Measurements from ENCODE around the gene KRTAP29-1. TPM values are rescaled to one million over a fixed set of nuclear protein-coding genes. Genes with fewer than 3 reads are reported as not detected.

Gene KRTAP29-1
- total RNA-seq, 1 experiment from 2014 or later, result not detected

GRCh38 chr17:41333098-41333497, 30.4 kb upstream of the KRTAP29-1 start:
- ATAC-seq (no peak), DNase-seq (ENCODE audit: low read depth, low spot score) (no peak)
- no peaks in the 10 kb centered on the region for H3K36me3 ChIP-seq (ENCODE audit: control insufficient read depth, insufficient read depth, low read length)
- POLR2A ChIA-PET, result no interaction called here
- TF ChIP-seq REST (IDR thresholded peaks at IDR 0.05; ENCODE audit: insufficient read depth in 1 of 2, low read depth in 2 of 2, low read length in 1 of 2) (no peak), CTCF (IDR thresholded peaks at IDR 0.05) (no peak), SIN3A (IDR thresholded peaks at IDR 0.05; ENCODE audit: borderline replicate concordance, insufficient read depth, low read depth, low read length) (no peak), POLR2AphosphoS5 (IDR thresholded peaks at IDR 0.05; ENCODE audit: low read depth, low read length) (no peak), TCF7L2 (IDR thresholded peaks at IDR 0.05; ENCODE audit: low read depth, low read length) (no peak)
- no peak overlapping the region for H3K27ac ChIP-seq (ENCODE audit: low read length)
- CTCF ChIA-PET, result no interaction called here
- no peaks in the 10 kb centered on the region for H3K4me1 ChIP-seq (ENCODE audit: control insufficient read depth, insufficient read depth, low read length)
- no peaks in the 10 kb centered on the region for H3K27me3 ChIP-seq (ENCODE audit: control insufficient read depth, insufficient read depth, low read length)
- H3K4me3 ChIP-seq (ENCODE audit: low read depth in 2 of 2, low read length in 2 of 2), result no peak overlapping the region
- in situ Hi-C loops (cut with HindIII; ENCODE audit: low pct_unique_long_range_greater_than_20kb, low sequenced_read_pairs) (no loop called here), intact Hi-C loops (cut with micrococcal nuclease; ENCODE audit: unreplicated experiment) (no loop called here)
- no TSS peak for BruUV-seq (replicated peaks)
- H3K9me3 ChIP-seq (ENCODE audit: control insufficient read depth, insufficient read depth, low read depth, low read length), result no peaks in the 10 kb centered on the region

GRCh38 chr17:41332239-41332638, 29.6 kb upstream of the KRTAP29-1 start:
- ChIA-PET POLR2A (interaction anchor here (0.6 kb wide), 1 partner anchor 1044 kb away, joined by 4 read pairs; no protein-coding TSS in a partner anchor), CTCF (interaction anchor here (0.6 to 1.1 kb wide), 2 partner anchors 216 to 483 kb away, joined by 3 read pairs; no protein-coding TSS in a partner anchor)
- DNase-seq (ENCODE audit: low read depth, low spot score) (no peak), ATAC-seq (no peak)
- in situ Hi-C loops (cut with HindIII; ENCODE audit: low pct_unique_long_range_greater_than_20kb, low sequenced_read_pairs), result no loop called here
- no peaks in the 10 kb centered on the region for H3K4me1 ChIP-seq (ENCODE audit: control insufficient read depth, insufficient read depth, low read length)
- H3K9me3 ChIP-seq (ENCODE audit: control insufficient read depth, insufficient read depth, low read depth, low read length), result no peaks in the 10 kb centered on the region
- no peak overlapping the region for H3K4me3 ChIP-seq (ENCODE audit: low read depth in 2 of 2, low read length in 2 of 2)
- no peak for TF ChIP-seq TCF7L2 (IDR thresholded peaks at IDR 0.05; ENCODE audit: low read depth, low read length)
- TF ChIP-seq REST (IDR thresholded peaks at IDR 0.05; ENCODE audit: insufficient read depth in 1 of 2, low read depth in 2 of 2, low read length in 1 of 2), result no peak
- TF ChIP-seq POLR2AphosphoS5 (IDR thresholded peaks at IDR 0.05; ENCODE audit: low read depth, low read length), result no peak
- TF ChIP-seq SIN3A (IDR thresholded peaks at IDR 0.05; ENCODE audit: borderline replicate concordance, insufficient read depth, low read depth, low read length), result no peak
- no peak for TF ChIP-seq CTCF (IDR thresholded peaks at IDR 0.05)
- intact Hi-C loops (cut with micrococcal nuclease; ENCODE audit: unreplicated experiment), result no loop called here
- no peaks in the 10 kb centered on the region for H3K27me3 ChIP-seq (ENCODE audit: control insufficient read depth, insufficient read depth, low read length)
- no peaks in the 10 kb centered on the region for H3K36me3 ChIP-seq (ENCODE audit: control insufficient read depth, insufficient read depth, low read length)
- H3K27ac ChIP-seq (ENCODE audit: low read length), result no peak overlapping the region
- BruUV-seq (replicated peaks), result no TSS peak

Measured in Panc1 (cell line).